Measurements from ENCODE around the gene ALKBH6. TPM values are rescaled to one million over a fixed set of nuclear protein-coding genes. Genes with fewer than 3 reads are reported as not detected.

The ALKBH6 gene
- total and polyA plus RNA-seq, 2 of the 8 experiments (the other 6 are each of a cell fraction or from before 2014, with no cell fraction given), result 19.2 to 33.3 TPM

DNA sequence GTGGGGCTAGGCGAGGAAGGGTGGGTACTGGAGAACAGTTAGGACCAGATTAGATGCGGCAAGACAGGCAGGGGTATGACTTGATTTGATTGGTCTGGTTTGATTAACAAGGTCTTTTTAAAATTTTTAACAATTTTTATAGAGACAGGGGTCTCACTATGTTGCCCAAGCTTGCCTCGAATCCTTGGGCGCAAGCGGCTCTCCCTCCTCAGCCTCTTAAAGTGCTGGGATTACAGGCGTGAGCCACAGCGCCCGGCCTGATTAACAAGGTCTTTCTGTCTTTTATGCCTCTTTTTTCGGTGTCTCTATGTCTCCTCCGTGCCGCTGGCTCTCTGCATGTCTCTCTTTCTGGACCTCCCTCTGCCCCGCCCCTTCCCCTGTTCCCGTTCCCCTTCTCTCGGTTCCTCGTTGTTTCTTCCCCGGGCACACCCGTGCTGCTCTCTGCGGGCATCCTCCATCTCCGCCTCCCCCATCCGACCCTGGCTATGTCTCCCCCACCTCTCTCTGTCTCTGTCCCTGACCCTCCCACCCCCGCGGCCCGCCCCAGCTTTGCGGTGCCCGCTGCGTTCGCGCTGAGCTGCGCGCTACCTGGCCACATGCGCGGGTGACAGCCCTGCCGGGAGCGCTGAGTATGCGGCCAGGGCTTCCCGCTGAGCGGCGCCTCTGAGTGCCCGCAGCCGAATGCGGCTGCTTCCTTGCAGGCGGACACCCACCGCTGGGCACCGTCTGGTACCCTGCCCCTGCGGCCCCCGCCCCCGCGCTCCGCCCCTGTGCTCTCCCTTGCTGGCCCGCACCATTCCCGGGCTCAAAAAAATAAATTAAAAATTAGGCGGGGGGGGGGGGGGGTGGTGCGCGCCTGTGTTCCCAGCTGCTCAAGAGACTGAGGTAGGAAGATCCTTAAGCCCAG is 27.1 kb downstream of the ALKBH6 start:
- Histone ChIP-seq H3K27me3 (replicated peaks in 1 of 4; ENCODE audit: control insufficient read depth in 3 of 4, extremely low read depth in 1 of 4, insufficient read depth in 3 of 4, low read length in 3 of 4) (peaks cover 0 to 16% (median 13%) of the 10 kb centered on the region in 4 experiments; a peak in 5 of 7 replicates), H4K8ac (ENCODE audit: extremely low read depth, insufficient read depth, low read length) (no peak overlapping the region), H3K9me3 (ENCODE audit: insufficient read depth in 2 of 2, low read depth in 1 of 2, low read length in 1 of 2) (no peaks in the 10 kb centered on the region; a peak in 1 of 4 replicates), H4K91ac (replicated peaks; ENCODE audit: insufficient read length, low read length) (no peak overlapping the region), H3K4me2 (ENCODE audit: insufficient read depth in 1 of 2, low read depth in 2 of 2, low read length in 2 of 2) (peak overlapping the region; percentile 54 to 70), H3K4me1 (replicated peaks in 1 of 4; ENCODE audit: control insufficient read depth in 3 of 4, insufficient read depth in 4 of 4, low read length in 3 of 4) (0 out of 7 replicates have a peak, but pooled peaks cover 0 to 4% (median 0%) of the 10 kb centered on the region in 4 experiments), H3K56ac (replicated peaks; ENCODE audit: insufficient read length, low read depth, low read length) (no peak overlapping the region), H3K27ac (ENCODE audit: low read depth, low read length) (no peak overlapping the region), H2BK20ac (ENCODE audit: low read length) (no peak overlapping the region), H3K23me2 (ENCODE audit: low read depth, low read length) (peaks cover 4% of the 10 kb centered on the region; the same call in 1 of the 2 replicates), H2BK12ac (ENCODE audit: low read depth, low read length) (no peak overlapping the region), H3K9ac (replicated peaks in 1 of 4; ENCODE audit: extremely low read depth in 1 of 4, low read depth in 3 of 4, low read length in 3 of 4) (no peak overlapping the region), H4K5ac (ENCODE audit: insufficient read length, low read depth, low read length) (no peak overlapping the region), H4K20me1 (replicated peaks in 1 of 2; ENCODE audit: control insufficient read depth in 1 of 2, insufficient read depth in 2 of 2, low read length in 2 of 2) (no peaks in the 10 kb centered on the region), H3K14ac (ENCODE audit: insufficient read length) (no peak overlapping the region), H2BK5ac (ENCODE audit: low read depth, low read length) (no peak overlapping the region), H3K36me3 (ENCODE audit: control insufficient read depth in 2 of 4, insufficient read depth in 4 of 4, low read length in 3 of 4) (no peaks in the 10 kb centered on the region), H2AFZ (ENCODE audit: low read length) (no peak overlapping the region; the same call in 1 of the 2 replicates), H2BK15ac (ENCODE audit: low read length) (no peak overlapping the region), H2BK120ac (replicated peaks; ENCODE audit: low read depth, low read length) (no peak overlapping the region), H3K4ac (replicated peaks; ENCODE audit: insufficient read length, low read depth, low read length) (no peak overlapping the region), H2AK5ac (ENCODE audit: low read depth, low read length) (no peak overlapping the region), H3K79me2 (ENCODE audit: control insufficient read depth in 1 of 2, insufficient read depth in 2 of 2, low read length in 2 of 2) (no peaks in the 10 kb centered on the region), H3K23ac (ENCODE audit: insufficient read length) (no peak overlapping the region), H3K18ac (ENCODE audit: extremely low read depth, low read length) (no peak overlapping the region), H3K79me1 (ENCODE audit: low read depth, low read length) (no peaks in the 10 kb centered on the region), H3K4me3 (ENCODE audit: extremely low read depth in 1 of 4, insufficient read depth in 2 of 4, low read depth in 3 of 4, low read length in 4 of 4) (peak overlapping the region; percentile 23 to 58 (median 33))
- ChIA-PET CTCF (ENCODE audit: partially characterized antibody) (interaction anchor here (1.1 to 3.0 kb wide), 4 partner anchors 9 to 175 kb away, joined by 3 to 15 read pairs (median 4); no protein-coding TSS in a partner anchor), POLR2A (ENCODE audit: partially characterized antibody) (interaction anchor here (1.6 kb wide), 1 partner anchor 9 kb away, joined by 5 read pairs; no protein-coding TSS in a partner anchor)
- peak in 1 of 2 experiments; percentile 39; a peak in 1 of 4 replicates for TF ChIP-seq HDAC2 (IDR thresholded peaks at IDR 0.05; ENCODE audit: borderline replicate concordance in 1 of 2, low read depth in 2 of 2, low read length in 2 of 2)
- TF ChIP-seq, protein P1, sequence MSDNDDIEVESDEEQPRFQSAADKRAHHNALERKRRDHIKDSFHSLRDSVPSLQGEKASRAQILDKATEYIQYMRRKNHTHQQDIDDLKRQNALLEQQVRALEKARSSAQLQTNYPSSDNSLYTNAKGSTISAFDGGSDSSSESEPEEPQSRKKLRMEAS (IDR thresholded peaks at IDR 0.05), result peak; percentile 70
- no peak for TF ChIP-seq SIRT6 (IDR thresholded peaks at IDR 0.05; ENCODE audit: low read length)
- 20% methylated on average over 26 of the region's 54 CpGs; no CpG with 5 or more reads in 1 of the 2 experiments for WGBS, 2 experiments (ENCODE audit: extremely low coverage in 1 of 2, insufficient coverage in 1 of 2, insufficient read length in 1 of 2, insufficient replicate concordance in 2 of 2, low coverage in 1 of 2, low lambda C conversion rate in 2 of 2, missing lambda C conversion rate in 1 of 2)
- DNase-seq (ENCODE audit: low read depth in 1 of 2, low spot score in 2 of 2), result peak in 1 of 2 experiments; percentile 80
- FAIRE-seq, result no peak
